GM04504 (cell line): ENCODE data around the gene PIH1D1.
A peak's percentile ranks its signal among the peaks of the same experiment; 100 is the strongest.
"Not testable (repeated sequence)": the region's sequence is repeated elsewhere in the genome, so short reads cannot be mapped to it uniquely, and the experiment has no call there.

Experiments
- DNase-seq: peaks from one replicate; pipeline ENCODE4 v3.0.0-alpha.2; 2012; ENCODE audit warnings: low read depth

Gene PIH1D1

GRCh38 chr19:49481020-49481683, 29.5 kb upstream of the PIH1D1 start:
- DNase-seq = no peak

GRCh38 chr19:49479975-49480628, 28.5 kb upstream of the PIH1D1 start:
- no peak for DNase-seq

DNA sequence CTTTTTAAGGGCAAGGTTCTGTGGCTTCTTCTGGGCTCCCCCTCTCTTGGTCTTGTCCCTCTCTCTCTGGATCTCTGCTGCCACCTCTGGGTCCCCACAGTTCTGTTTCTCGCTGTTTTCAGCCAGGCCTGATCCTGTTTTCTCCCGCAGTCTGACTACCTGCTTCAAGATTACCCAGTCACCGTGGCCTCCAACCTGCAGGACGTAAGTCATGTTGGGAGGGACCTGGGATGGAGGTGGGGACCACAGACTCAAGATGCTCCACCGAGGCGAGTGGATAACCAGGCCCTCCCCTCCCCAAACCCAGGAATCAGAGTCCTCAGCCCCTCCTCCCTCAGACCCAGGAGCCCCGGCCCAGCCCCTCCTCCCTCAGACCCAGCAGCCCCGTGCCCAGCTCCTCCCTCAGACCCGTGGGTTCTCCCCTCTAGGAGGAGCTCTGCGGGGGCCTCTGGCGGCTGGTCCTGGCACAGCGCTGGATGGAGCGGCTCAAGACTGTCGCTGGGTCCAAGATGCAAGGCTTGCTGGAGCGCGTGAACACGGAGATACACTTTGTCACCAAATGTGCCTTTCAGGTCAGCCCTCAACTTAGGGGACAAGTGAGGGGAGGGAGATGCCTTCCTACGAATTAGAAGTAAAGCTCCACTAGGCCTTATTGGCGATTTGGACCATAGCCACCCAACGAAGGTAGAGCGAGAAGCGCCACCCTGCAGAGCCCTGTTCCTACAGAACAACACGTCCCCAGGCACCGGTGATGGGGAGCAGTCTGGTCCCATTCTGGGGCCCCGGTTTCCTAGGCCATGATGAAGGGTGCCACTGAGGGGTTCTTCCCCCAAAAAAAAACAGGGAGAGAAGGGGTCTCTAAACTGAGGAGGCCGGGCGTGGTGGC, 24.6 kb upstream of the PIH1D1 start:
- DNase-seq = no peak

DNA sequence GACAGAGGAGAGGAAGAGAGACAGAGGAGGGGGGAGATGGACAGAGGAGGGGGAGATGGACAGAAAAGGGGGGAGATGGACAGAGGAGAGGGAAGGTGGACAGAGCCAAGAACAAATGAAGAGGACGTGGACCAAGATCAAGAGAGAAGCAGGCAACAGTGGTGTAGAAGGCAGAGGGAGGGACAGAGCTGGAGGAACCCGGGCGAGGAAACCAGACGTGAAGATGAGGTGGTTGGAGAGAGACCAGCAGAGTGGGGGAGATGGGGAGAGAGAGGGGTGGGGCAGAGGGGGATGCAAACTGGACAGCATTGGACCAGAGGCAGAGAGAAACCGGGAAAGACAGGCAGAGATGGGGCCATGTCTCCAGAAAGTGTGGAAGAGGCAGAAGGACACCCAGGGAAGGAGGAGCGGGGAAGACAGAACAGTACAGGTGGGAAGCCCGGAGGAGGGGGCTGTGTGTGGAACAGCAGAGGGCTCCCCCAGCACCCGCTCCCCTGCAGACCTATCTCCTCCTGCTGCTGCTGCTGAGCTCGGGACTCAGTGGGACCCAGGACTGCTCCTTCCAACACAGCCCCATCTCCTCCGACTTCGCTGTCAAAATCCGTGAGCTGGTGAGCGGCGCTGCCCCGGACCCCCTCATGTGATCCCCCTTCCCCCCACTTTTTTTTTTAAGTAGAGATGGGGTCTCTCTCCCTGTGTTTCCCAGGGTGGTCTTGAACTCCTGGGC, 23.7 kb upstream of the PIH1D1 start:
- no peak for DNase-seq

GRCh38 chr19:49474542-49474924, 22.9 kb upstream of the PIH1D1 start:
- DNase-seq = no peak

DNA sequence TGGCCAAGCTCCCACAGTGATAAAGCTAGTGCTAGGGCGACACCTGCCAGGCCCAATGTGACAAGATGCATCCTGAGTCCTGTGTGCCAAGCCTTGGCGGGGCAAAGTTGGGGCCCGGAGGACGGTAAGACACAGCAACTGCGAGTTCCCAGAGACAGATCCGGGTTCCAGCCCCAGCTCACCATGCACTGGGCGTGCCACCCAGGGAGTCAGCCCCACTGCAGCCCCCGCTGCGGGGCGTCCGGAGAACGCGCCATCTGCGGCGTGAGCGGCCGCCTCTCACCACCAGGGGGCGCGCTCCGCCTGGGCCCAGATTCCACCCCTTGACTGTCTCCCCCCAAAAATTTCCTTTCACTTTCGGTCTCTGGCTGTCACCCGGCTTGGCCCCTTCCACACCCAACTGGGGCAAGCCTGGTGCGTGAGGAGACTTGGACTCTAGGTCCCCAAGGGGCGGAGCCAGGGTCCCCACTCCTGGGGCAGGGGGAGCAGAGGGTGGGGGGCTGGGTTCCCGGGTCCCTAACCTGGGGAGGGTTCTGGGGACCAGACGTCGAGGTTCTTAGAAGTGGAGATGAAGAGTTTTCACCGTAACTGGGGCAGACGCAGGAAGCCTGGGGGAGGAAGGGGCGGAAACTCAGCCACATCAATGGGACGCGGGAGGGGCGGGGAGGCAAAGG, 22.4 kb upstream of the PIH1D1 start, which contains the start of gene FLT3LG:
FLT3LG (plus strand) TSS at position 348 of the 674 bp plus-strand sequence. CDS start 425 bp downstream, outside the sequence.
- DNase-seq = peak; percentile 70

DNA sequence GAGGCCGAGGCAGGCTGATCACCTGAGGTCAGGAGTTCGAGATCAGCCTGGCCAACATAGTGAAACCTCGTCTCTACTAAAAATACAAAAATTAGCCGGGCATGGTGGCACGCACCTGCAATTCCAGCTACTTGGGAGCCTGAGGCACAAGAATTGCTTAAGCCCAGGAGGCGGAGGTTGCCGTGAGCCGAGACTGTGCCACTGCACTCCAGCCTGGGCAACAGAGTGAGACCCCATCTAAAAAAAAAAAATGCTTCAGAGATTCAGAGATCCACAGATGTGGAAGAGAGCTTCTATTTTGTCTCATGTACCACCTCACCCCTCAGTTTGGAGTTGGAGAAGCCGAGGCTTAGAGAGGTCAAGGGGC, 21.9 kb upstream of the PIH1D1 start:
- DNase-seq = not testable (repeated sequence)

DNA sequence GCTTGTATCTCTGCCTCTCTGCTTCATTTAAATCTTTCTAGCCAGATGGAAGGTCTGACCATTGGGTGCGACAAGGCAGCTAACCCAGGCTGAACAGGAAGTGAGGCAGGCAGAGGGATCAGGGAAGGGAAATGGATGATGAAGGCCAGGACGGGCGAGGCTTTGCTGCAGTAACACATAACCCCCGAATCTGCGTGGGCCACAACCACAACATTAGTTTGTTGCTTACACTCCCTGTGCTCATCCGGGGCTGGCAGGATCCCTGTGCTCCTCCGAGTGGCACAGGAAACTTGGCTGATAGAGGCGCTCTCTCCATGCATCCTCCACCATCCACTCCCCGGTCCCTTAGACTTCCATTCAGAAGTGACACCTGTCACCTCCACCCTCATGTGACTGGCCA, 21.3 kb upstream of the PIH1D1 start:
- no peak for DNase-seq

DNA sequence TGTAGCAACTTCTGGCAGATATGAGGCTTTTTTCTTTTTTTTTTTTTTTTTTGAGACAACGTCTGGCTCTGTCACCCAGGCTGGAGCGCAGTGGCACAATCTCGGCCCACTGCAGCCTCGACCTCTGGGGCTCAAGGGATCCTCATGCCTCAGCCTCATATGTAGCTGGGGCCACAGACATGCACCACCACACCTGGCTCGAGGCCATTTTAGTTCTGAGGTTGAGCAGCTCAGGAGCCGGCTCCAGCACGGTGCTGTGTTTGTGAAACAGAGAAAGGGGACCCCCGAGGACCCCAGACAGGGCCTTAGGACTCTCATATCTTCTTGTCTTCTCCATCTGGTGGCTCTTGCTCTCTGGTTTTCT, 19.0 kb upstream of the PIH1D1 start:
- DNase-seq = no peak

- DNase-seq = no peak
Measured at GRCh38 chr19:49469828-49470614, 18.4 kb upstream of the PIH1D1 start.

GRCh38 chr19:49468746-49469447, 17.3 kb upstream of the PIH1D1 start:
- no peak for DNase-seq

DNA sequence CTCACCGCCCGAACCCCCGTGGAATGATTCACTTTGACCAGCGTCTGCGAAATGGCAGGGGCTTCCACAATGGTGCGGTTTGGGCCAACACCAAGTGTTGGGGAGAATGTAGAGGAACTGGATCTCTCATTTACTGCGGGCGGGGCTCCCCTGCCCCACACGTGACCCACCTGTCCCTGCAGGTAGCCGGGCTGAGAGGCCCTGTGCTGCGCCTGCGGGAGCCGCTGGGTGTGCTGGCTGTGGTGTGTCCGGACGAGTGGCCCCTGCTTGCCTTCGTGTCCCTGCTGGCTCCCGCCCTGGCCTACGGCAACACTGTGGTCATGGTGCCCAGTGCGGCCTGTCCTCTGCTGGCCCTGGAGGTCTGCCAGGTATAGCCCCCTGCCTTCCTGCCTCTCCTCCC, 16.6 kb upstream of the PIH1D1 start:
- no peak for DNase-seq

- no peak for DNase-seq
Measured at GRCh38 chr19:49465371-49465770, 13.8 kb upstream of the PIH1D1 start.

DNA sequence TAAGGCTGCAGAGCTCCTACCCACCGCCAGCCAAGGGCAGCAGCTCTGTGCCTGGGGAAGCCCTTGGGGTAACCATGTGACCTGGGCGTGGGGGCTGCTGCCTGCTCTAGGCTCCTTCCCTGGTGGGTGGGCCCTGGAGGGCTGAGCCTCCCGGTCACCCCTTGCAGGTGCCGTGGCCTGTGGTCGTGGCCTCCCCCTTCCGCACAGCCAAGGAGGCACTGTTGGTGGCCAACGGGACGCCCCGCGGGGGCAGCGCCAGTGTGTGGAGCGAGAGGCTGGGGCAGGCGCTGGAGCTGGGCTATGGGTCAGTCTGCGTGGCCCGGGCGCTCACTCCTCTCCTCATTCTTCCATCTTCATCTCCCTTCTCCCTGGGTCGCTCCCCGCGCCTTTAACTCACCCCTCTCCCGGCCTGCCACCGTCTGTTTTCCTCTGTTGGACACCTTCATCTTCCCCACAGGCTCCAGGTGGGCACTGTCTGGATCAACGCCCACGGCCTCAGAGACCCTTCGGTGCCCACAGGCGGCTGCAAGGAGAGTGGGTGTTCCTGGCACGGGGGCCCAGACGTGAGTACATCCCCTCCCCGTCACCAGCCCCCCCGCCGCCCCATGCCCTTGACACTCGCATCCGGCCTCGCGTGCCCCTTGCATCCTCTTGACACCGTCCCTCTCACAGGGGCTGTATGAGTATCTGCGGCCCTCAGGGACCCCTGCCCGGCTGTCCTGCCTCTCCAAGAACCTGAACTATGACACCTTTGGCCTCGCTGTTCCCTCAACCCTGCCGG, 12.5 kb upstream of the PIH1D1 start:
- DNase-seq = no peak

- DNase-seq = no peak
Measured at GRCh38 chr19:49462492-49462891, 10.9 kb upstream of the PIH1D1 start.

DNA sequence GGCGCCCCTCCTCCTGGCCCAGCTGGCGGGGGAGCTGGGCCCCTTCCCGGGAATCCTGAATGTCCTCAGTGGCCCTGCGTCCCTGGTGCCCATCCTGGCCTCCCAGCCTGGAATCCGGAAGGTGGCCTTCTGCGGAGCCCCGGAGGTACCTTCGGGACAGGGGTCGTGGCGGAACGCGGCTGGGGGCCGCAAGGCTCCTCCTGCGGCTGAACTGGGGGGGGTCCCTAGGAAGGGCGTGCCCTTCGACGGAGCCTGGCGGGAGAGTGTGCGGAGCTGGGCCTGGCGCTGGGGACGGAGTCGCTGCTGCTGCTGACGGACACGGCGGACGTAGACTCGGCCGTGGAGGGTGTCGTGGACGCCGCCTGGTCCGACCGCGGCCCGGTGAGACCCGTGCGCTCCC, 10.0 kb upstream of the PIH1D1 start:
- DNase-seq = no peak

GRCh38 chr19:49461130-49461529, 9.5 kb upstream of the PIH1D1 start:
- DNase-seq = not testable (repeated sequence)

- no peak for DNase-seq
Measured at GRCh38 chr19:49459388-49459787, 7.8 kb upstream of the PIH1D1 start.

DNA sequence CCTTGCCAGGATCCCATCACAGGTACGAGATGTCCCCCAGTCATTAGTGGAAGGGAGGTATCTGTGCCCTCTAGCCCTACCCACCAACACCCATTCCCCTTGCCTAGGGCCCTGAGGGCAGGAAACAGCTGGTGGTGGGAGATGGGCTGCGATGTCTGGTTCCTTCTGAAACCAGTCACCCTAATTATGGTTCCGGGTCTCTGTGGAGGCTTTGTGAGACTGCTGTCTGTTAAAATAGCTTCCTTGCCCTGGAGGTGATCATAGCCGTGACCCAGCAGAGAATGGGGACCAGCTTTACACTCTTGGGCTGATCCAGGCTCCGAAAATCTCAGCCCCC, 6.9 kb upstream of the PIH1D1 start:
- DNase-seq = no peak

GRCh38 chr19:49456326-49456725, 4.7 kb upstream of the PIH1D1 start:
- DNase-seq = no peak
